HK-2 (cell line): ENCODE data around the gene PDZRN3.
"Not testable (repeated sequence)": the region's sequence is repeated elsewhere in the genome, so short reads cannot be mapped to it uniquely, and the experiment has no call there.

Source experiments
- DNase-seq: peaks from one replicate; pipeline ENCODE4 v3.0.0-alpha.2; 2018; ENCODE audit not compliant: unreplicated experiment

The PDZRN3 gene

GRCh38 chr3:73586628-73587027 lies 38.1 kb downstream of the PDZRN3 start:
- no peak for DNase-seq

GRCh38 chr3:73586190-73586589 lies 38.6 kb downstream of the PDZRN3 start:
- DNase-seq: no peak

GRCh38 chr3:73584873-73585272 lies 39.9 kb downstream of the PDZRN3 start:
- DNase-seq: no peak

- no peak for DNase-seq
Observed at GRCh38 chr3:73582535-73582934, 42.2 kb downstream of the PDZRN3 start.

GRCh38 chr3:73581134-73581846 lies 43.5 kb downstream of the PDZRN3 start:
- no peak for DNase-seq

- DNase-seq: no peak
Observed at GRCh38 chr3:73580343-73580742, 44.4 kb downstream of the PDZRN3 start.

- DNase-seq: no peak
Observed at GRCh38 chr3:73577704-73578103, 47.0 kb downstream of the PDZRN3 start.

- DNase-seq: no peak
Observed at GRCh38 chr3:73576999-73577461, 47.7 kb downstream of the PDZRN3 start.

GRCh38 chr3:73575953-73576352 lies 48.8 kb downstream of the PDZRN3 start:
- no peak for DNase-seq

GRCh38 chr3:73575519-73575918 lies 49.2 kb downstream of the PDZRN3 start:
- no peak for DNase-seq

GRCh38 chr3:73573204-73573603 lies 51.5 kb downstream of the PDZRN3 start:
- no peak for DNase-seq

- no peak for DNase-seq
Observed at GRCh38 chr3:73572368-73572767, 52.4 kb downstream of the PDZRN3 start.

GRCh38 chr3:73571238-73571794 lies 53.4 kb downstream of the PDZRN3 start:
- DNase-seq: no peak

- no peak for DNase-seq
Observed at GRCh38 chr3:73569246-73569760, 55.4 kb downstream of the PDZRN3 start.

- DNase-seq: no peak
Observed at GRCh38 chr3:73568371-73568862, 56.3 kb downstream of the PDZRN3 start.

- not testable (repeated sequence) for DNase-seq
Observed at GRCh38 chr3:73565374-73565773, 59.4 kb downstream of the PDZRN3 start.

GRCh38 chr3:73563896-73564582 lies 60.7 kb downstream of the PDZRN3 start:
- DNase-seq: no peak

- DNase-seq: no peak
Observed at GRCh38 chr3:73561494-73561893, 63.2 kb downstream of the PDZRN3 start.

- DNase-seq: no peak
Observed at GRCh38 chr3:73559749-73560148, 65.0 kb downstream of the PDZRN3 start.

- no peak for DNase-seq
Observed at GRCh38 chr3:73558727-73559075, 66.0 kb downstream of the PDZRN3 start.

GRCh38 chr3:73557986-73558726 lies 66.6 kb downstream of the PDZRN3 start:
- no peak for DNase-seq
